WTC11 (cell line): ENCODE data around the gene ATG2B. TPM values are rescaled to one million over a fixed set of nuclear protein-coding genes. Genes with fewer than 3 reads are reported as not detected.

Source experiments
- ATAC-seq: fragments of 200-7000 bp; cut with Tn5 transposase; 2 replicates; pipeline ENCODE4 v1.10.0; 2021; ENCODE audit warnings: mild to moderate bottlenecking, moderate library complexity
- CTCF ChIA-PET: fragments of 300-600 bp; sonication (Branson Sonifier 250); formaldehyde crosslinking; loops from one replicate; lab custom pipeline; 2021; ENCODE audit warnings: antibody characterized with exemption; lab: Charles Lee
- POLR2A ChIA-PET: fragments of 350-600 bp; sonication (Branson Sonifier 250); formaldehyde crosslinking; loops from one replicate; lab custom pipeline; 2021; ENCODE audit warnings: antibody characterized with exemption; lab: Charles Lee
- DNase-seq: peaks from one replicate; pipeline ENCODE4 v3.0.0; 2021; ENCODE audit warnings: low spot score
- H3K27ac Mint-ChIP-seq: 2 replicates; pipeline ENCODE4 v1.8.0; 2021; ENCODE audit warnings: mixed read lengths
- H3K27me3 Mint-ChIP-seq: 2 replicates; pipeline ENCODE4 v1.8.0; 2021; ENCODE audit warnings: low read depth, mild to moderate bottlenecking, moderate library complexity, mixed read lengths
- H3K36me3 Mint-ChIP-seq: 2 replicates; pipeline ENCODE4 v1.8.0; 2021; ENCODE audit warnings: mixed read lengths
- H3K4me1 Mint-ChIP-seq: 2 replicates; pipeline ENCODE4 v1.8.0; 2022; ENCODE audit warnings: mixed read lengths
- H3K4me3 Mint-ChIP-seq: 2 replicates; pipeline ENCODE4 v1.8.0; 2021; ENCODE audit warnings: mild to moderate bottlenecking, moderate library complexity, mixed read lengths
- H3K9me3 Mint-ChIP-seq: 2 replicates; pipeline ENCODE4 v1.8.0; 2021; ENCODE audit warnings: mixed read lengths
- AR ChIP-seq: fragments of 250-450 bp; sonication (Bioruptor Pico); IDR thresholded peaks from 2 replicates; pipeline ENCODE4 v1.9.0; 2021; ENCODE audit warnings: mild to moderate bottlenecking
- E2F4 ChIP-seq: sonication (generic); formaldehyde crosslinking; IDR thresholded peaks from 2 replicates; pipeline ENCODE4 v1.8.1; 2022; ENCODE audit warnings: low read depth, mild to moderate bottlenecking, moderate library complexity, missing genetic modification reagents, borderline replicate concordance
- ELF4 ChIP-seq: sonication (generic); formaldehyde crosslinking; IDR thresholded peaks from 2 replicates; pipeline ENCODE4 v1.8.1; 2022; ENCODE audit warnings: low read depth, mild to moderate bottlenecking, moderate library complexity, missing genetic modification reagents
- ERG ChIP-seq: fragments of 250-450 bp; sonication (Bioruptor Pico); IDR thresholded peaks from 2 replicates; pipeline ENCODE4 v1.8.0; 2021; ENCODE audit warnings: mild to moderate bottlenecking
- ESRRA ChIP-seq: sonication (generic); formaldehyde crosslinking; IDR thresholded peaks from 2 replicates; pipeline ENCODE4 v1.8.1; 2022; ENCODE audit warnings: mild to moderate bottlenecking, missing genetic modification reagents, borderline replicate concordance
- FOXP4 ChIP-seq: sonication (generic); formaldehyde crosslinking; IDR thresholded peaks from 2 replicates; pipeline ENCODE4 v1.8.0; 2022; ENCODE audit warnings: mild to moderate bottlenecking, missing genetic modification reagents
- GRHL2 ChIP-seq: fragments of 250-450 bp; sonication (Bioruptor Pico); IDR thresholded peaks from 2 replicates; pipeline ENCODE4 v1.8.0; 2022; ENCODE audit warnings: mild to moderate bottlenecking, moderate library complexity; ENCODE audit not compliant: insufficient replicate concordance, severe bottlenecking
- HMGA2 ChIP-seq: fragments of 250-450 bp; sonication (Bioruptor Pico); IDR thresholded peaks from 2 replicates; pipeline ENCODE4 v1.4.0; 2021; ENCODE audit warnings: mild to moderate bottlenecking, moderate library complexity
- IRF1 ChIP-seq: sonication (generic); formaldehyde crosslinking; IDR thresholded peaks from 2 replicates; pipeline ENCODE4 v1.8.0; 2023; ENCODE audit warnings: missing genetic modification reagents
- IRF2 ChIP-seq: sonication (generic); formaldehyde crosslinking; IDR thresholded peaks from 2 replicates; pipeline ENCODE4 v1.8.0; 2022; ENCODE audit warnings: low read depth, missing genetic modification reagents, borderline replicate concordance
- JAZF1 ChIP-seq: fragments of 250-450 bp; sonication (Bioruptor Pico); IDR thresholded peaks from 2 replicates; pipeline ENCODE4 v1.9.0; 2021; ENCODE audit warnings: moderate library complexity, mild to moderate bottlenecking, inconsistent platforms
- MLX ChIP-seq: sonication (generic); formaldehyde crosslinking; IDR thresholded peaks from 2 replicates; pipeline ENCODE4 v1.8.1; 2023; ENCODE audit warnings: mild to moderate bottlenecking, missing genetic modification reagents, moderate library complexity
- NFATC4 ChIP-seq: fragments of 250-450 bp; sonication (Bioruptor Pico); IDR thresholded peaks from 2 replicates; pipeline ENCODE4 v1.9.0; 2021; ENCODE audit warnings: mild to moderate bottlenecking
- OVOL2 ChIP-seq: fragments of 250-450 bp; sonication (Bioruptor Pico); IDR thresholded peaks from 2 replicates; pipeline ENCODE4 v1.9.0; 2021; ENCODE audit warnings: mild to moderate bottlenecking, borderline replicate concordance
- SMAD3 ChIP-seq: sonication (generic); formaldehyde crosslinking; IDR thresholded peaks from 2 replicates; pipeline ENCODE4 v1.8.0; 2022; ENCODE audit warnings: missing genetic modification reagents, mild to moderate bottlenecking, borderline replicate concordance
- SOX15 ChIP-seq: fragments of 250-450 bp; sonication (Bioruptor Pico); IDR thresholded peaks from 2 replicates; pipeline ENCODE4 v1.9.0; 2021; ENCODE audit warnings: mild to moderate bottlenecking
- TEAD4 ChIP-seq: sonication (generic); formaldehyde crosslinking; IDR thresholded peaks from 2 replicates; pipeline ENCODE4 v1.8.0; 2022; ENCODE audit warnings: mild to moderate bottlenecking, missing genetic modification reagents
- USF1 ChIP-seq: sonication (generic); formaldehyde crosslinking; IDR thresholded peaks from 2 replicates; pipeline ENCODE4 v1.8.0; 2022; ENCODE audit warnings: mild to moderate bottlenecking, missing genetic modification reagents
- USF2 ChIP-seq: sonication (generic); formaldehyde crosslinking; IDR thresholded peaks from 2 replicates; pipeline ENCODE4 v1.8.1; 2023; ENCODE audit warnings: mild to moderate bottlenecking, missing genetic modification reagents, moderate library complexity
- ZNF219 ChIP-seq: sonication (generic); formaldehyde crosslinking; IDR thresholded peaks from 2 replicates; pipeline ENCODE4 v1.8.0; 2023; ENCODE audit warnings: missing genetic modification reagents, mild to moderate bottlenecking, borderline replicate concordance
- ZNF232 ChIP-seq: sonication (generic); formaldehyde crosslinking; IDR thresholded peaks from 2 replicates; pipeline ENCODE4 v1.8.0; 2022; ENCODE audit warnings: mild to moderate bottlenecking, missing genetic modification reagents
- ZNF416 ChIP-seq: fragments of 250-450 bp; sonication (Bioruptor Pico); IDR thresholded peaks from 2 replicates; pipeline ENCODE4 v1.9.0; 2021; ENCODE audit warnings: mild to moderate bottlenecking, inconsistent platforms
- ZSCAN18 ChIP-seq: fragments of 250-450 bp; sonication (Bioruptor Pico); IDR thresholded peaks from 2 replicates; pipeline ENCODE4 v2.1.2; 2022; ENCODE audit warnings: mild to moderate bottlenecking, moderate library complexity
- total RNA-seq: library from RNA; stranded (reverse); gene quantifications from 3 replicates; pipeline ENCODE4 v1.2.3, GENCODE V29; 2021

ATG2B gene
- total RNA-seq, 1 experiment from 2014 or later, result 10.3 TPM

GRCh38 chr14:96398921-96399320 lies 35.8 kb upstream of the ATG2B start (continued):
- TF ChIP-seq FOXP4 (CRISPR knock-in tag) (no peak), ZNF219 (no peak), TEAD4 (CRISPR knock-in tag) (no peak), USF1 (CRISPR knock-in tag) (no peak), USF2 (CRISPR knock-in tag) (no peak), MLX (CRISPR knock-in tag) (no peak), OVOL2 (no peak)

GRCh38 chr14:96398432-96398831 lies 35.3 kb upstream of the ATG2B start:
- H3K4me3 Mint-ChIP-seq, result no peak overlapping the region
- CTCF ChIA-PET, result no interaction called here
- no peaks in the 10 kb centered on the region for H3K4me1 Mint-ChIP-seq
- POLR2A ChIA-PET, result interaction anchor here (0.6 kb wide), 1 partner anchor 23 kb away, joined by 5 read pairs; no protein-coding TSS in a partner anchor
- DNase-seq (no peak), ATAC-seq (no peak)
- H3K27me3 Mint-ChIP-seq, result peaks cover under 1% of the 10 kb centered on the region
- no peak overlapping the region for H3K27ac Mint-ChIP-seq
- no peaks in the 10 kb centered on the region; the same call in 1 of the 2 replicates for H3K36me3 Mint-ChIP-seq
- no peaks in the 10 kb centered on the region for H3K9me3 Mint-ChIP-seq
- TF ChIP-seq ZSCAN18 (no peak), JAZF1 (no peak), NFATC4 (CRISPR knock-in tag) (no peak), ESRRA (CRISPR knock-in tag) (no peak), E2F4 (CRISPR knock-in tag) (no peak), AR (no peak), ELF4 (CRISPR knock-in tag) (no peak), GRHL2 (no peak), ERG (CRISPR knock-in tag) (no peak), ZNF232 (CRISPR knock-in tag) (no peak), ZNF219 (no peak), IRF2 (CRISPR knock-in tag) (no peak), ZNF416 (no peak), SMAD3 (CRISPR knock-in tag) (no peak), FOXP4 (CRISPR knock-in tag) (no peak), IRF1 (no peak), SOX15 (no peak), HMGA2 (CRISPR knock-in tag) (no peak)
